ENCODE measurements around the gene TMEM116.
A peak's percentile ranks its signal among the peaks of the same experiment; 100 is the strongest.

Gene TMEM116

DNA sequence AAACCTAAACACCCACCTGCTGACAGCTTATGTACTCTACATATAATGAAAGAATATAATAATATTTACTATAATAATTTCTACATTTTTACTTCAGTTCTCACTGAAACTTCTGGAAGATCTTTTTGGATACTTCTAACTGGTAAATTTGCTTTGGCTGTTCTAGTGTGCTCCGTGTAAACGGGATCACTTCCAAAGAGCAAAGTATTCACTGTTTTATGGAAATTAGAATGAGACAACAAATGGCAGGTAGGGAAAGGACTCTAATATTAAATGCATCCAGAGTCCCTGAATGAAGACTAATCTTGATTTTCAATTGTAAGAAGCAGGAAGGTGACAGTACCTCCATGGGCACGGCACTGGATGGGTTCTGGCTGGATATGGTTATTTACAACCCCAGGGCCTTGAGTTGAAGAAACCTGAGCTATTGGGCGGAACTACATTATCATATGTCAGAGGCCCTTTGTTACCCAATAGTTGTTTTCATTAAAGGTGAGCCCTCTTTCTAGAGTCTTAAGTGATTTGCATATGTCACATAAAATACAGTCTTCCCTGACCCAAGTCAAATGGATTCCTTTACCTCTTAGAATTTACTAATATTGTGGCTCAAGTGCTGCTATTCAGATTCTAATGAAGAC lies 10.9 kb upstream of the TMEM116 start:
- WGBS, 2 experiments = 87 to 89% methylated on average over 4 of the region's 4 CpGs
- Histone ChIP-seq H3K9me3 (ENCODE audit: control insufficient read depth, low read length) (no peaks in the 10 kb centered on the region), H3K4me1 (ENCODE audit: control insufficient read depth, insufficient read depth, low read length) (no peaks in the 10 kb centered on the region), H3K27me3 (ENCODE audit: control insufficient read depth, insufficient read depth, low read length, poor library complexity, severe bottlenecking) (no peaks in the 10 kb centered on the region), H3K36me3 (ENCODE audit: control insufficient read depth, insufficient read depth, low read length) (peaks cover 18% of the 10 kb centered on the region), H3K27ac (ENCODE audit: insufficient read depth, low read depth, low read length, poor library complexity, severe bottlenecking) (no peak overlapping the region), H3K4me3 (ENCODE audit: insufficient read depth, low read depth, low read length) (no peak overlapping the region)

DNA sequence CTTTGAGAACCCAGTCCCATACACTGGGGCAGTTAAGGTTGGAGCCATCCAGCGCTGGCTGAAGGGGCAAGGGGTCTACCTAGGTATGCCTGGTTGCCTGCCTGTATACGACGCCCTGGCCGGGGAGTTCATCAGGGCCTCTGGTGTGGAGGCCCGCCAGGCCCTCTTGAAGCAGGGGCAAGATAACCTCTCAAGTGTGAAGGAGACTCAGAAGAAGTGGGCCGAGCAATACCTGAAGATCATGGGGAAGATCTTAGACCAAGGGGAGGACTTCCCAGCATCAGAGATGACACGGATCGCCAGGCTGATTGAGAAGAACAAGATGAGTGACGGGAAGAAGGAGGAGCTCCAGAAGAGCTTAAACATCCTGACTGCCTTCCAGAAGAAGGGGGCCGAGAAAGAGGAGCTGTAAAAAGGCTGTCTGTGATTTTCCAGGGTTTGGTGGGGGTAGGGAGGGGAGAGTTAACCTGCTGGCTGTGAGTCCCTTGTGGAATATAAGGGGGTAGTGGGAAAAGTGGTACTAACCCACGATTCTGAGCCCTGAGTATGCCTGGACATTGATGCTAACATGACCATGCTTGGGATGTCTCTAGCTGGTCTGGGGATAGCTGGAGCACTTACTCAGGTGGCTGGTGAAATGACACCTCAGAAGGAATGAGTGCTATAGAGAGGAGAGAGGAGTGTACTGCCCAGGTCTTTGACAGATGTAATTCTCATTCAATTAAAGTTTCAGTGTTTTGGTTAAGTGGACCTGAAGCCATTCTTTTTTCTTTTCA lies 9.5 kb upstream of the TMEM116 start:
- Histone ChIP-seq H3K36me3 (ENCODE audit: control insufficient read depth, insufficient read depth, low read length) (peaks cover 18% of the 10 kb centered on the region), H3K27me3 (ENCODE audit: control insufficient read depth, insufficient read depth, low read length, poor library complexity, severe bottlenecking) (no peaks in the 10 kb centered on the region), H3K27ac (ENCODE audit: insufficient read depth, low read depth, low read length, poor library complexity, severe bottlenecking) (no peak overlapping the region), H3K4me3 (ENCODE audit: insufficient read depth, low read depth, low read length) (no peak overlapping the region), H3K9me3 (ENCODE audit: control insufficient read depth, low read length) (no peaks in the 10 kb centered on the region), H3K4me1 (ENCODE audit: control insufficient read depth, insufficient read depth, low read length) (no peaks in the 10 kb centered on the region)
- 93 to 96% methylated on average over 11 of the region's 11 CpGs for whole genome bisulfite sequencing, 2 experiments

DNA sequence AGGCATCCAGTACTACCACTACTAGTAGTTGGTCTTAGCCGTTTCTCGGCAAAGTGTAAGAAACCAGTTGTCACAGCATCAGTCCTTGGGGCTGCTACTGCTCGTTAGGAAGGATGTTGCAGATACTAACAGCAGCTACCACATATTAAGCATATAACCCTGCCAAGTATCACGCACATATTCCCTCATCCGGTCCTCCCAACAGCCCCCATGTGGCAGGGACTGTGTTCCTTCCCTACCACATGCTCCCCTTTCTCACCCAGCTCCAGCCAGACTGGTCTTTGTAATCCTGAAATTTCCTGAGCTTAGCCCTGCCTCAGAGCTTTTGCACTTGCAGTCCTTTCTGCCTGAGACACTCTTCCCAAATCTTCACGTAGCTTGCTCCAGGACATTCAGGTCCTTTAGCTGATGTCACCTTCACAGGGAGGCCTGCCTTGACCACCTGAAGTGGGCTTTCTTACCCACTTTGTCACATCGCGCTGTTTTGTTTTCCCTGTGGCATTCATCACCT lies 8.0 kb upstream of the TMEM116 start:
- Histone ChIP-seq H3K4me3 (ENCODE audit: insufficient read depth, low read depth, low read length) (no peak overlapping the region), H3K27ac (ENCODE audit: insufficient read depth, low read depth, low read length, poor library complexity, severe bottlenecking) (no peak overlapping the region), H3K27me3 (ENCODE audit: control insufficient read depth, insufficient read depth, low read length, poor library complexity, severe bottlenecking) (no peaks in the 10 kb centered on the region), H3K9me3 (ENCODE audit: control insufficient read depth, low read length) (no peaks in the 10 kb centered on the region), H3K36me3 (ENCODE audit: control insufficient read depth, insufficient read depth, low read length) (peaks cover 18% of the 10 kb centered on the region), H3K4me1 (ENCODE audit: control insufficient read depth, insufficient read depth, low read length) (no peaks in the 10 kb centered on the region)
- 93 to 96% methylated on average over 6 to 8 of the region's 8 CpGs for WGBS, 2 experiments

DNA sequence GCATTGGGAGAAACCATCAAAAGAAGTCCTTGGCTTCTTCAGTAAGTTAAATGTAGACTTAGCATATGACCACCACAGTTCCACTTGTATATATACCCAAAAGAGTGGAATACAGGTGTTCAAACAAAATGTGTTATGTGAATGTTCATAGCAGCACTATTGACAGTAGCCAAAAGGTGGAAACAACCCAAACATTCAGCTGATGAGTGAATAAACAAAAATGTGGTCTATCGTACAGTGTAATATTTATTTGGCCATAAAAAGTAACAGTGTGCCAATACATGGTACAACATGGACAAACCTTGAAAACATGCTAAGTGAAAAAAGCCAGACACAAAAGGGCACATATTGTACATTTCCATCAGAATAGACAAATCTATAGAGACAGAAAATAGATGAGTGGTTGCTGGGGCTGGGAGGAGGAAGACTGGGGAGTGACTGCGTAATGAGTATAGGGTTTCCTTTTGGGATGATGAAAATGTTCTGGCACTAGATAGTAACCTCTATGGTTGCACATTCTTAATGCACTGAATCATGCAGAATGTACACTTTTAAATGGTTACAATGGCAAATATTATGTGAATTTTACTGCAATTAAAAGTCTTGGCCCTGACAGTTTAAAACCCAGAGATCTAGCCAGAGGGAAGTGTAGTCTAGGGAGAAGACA lies 5.7 kb upstream of the TMEM116 start:
- no peak overlapping the region for H3K4me3 ChIP-seq (ENCODE audit: insufficient read depth, low read depth, low read length)
- H3K27ac ChIP-seq (ENCODE audit: insufficient read depth, low read depth, low read length, poor library complexity, severe bottlenecking) = no peak overlapping the region
- H3K36me3 ChIP-seq (ENCODE audit: control insufficient read depth, insufficient read depth, low read length) = peaks cover 14% of the 10 kb centered on the region
- no peaks in the 10 kb centered on the region for H3K9me3 ChIP-seq (ENCODE audit: control insufficient read depth, low read length)
- no peaks in the 10 kb centered on the region for H3K27me3 ChIP-seq (ENCODE audit: control insufficient read depth, insufficient read depth, low read length, poor library complexity, severe bottlenecking)
- WGBS, 2 experiments = 96 to 97% methylated on average over 2 of the region's 2 CpGs
- H3K4me1 ChIP-seq (ENCODE audit: control insufficient read depth, insufficient read depth, low read length) = no peaks in the 10 kb centered on the region

DNA sequence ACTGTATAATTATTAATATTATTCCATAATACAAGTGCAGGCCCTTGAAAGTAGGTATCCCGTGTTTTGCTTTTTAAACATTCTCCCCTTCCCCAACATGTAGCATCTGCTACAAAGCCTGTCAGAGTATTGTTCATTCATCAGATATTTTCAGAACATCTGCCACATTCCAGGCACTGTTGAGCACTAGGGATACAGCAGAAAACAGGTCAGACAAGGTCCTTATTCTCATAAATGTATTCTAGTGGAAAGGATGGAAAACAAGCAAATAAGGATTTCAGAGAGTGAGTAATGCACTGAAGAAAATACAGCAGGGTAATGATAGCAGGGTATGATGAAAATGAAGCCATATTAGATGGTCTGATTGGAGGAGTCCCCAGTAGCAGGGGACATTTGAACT lies 4.1 kb upstream of the TMEM116 start:
- Histone ChIP-seq H3K27ac (ENCODE audit: insufficient read depth, low read depth, low read length, poor library complexity, severe bottlenecking) (no peak overlapping the region), H3K9me3 (ENCODE audit: control insufficient read depth, low read length) (no peaks in the 10 kb centered on the region), H3K4me3 (ENCODE audit: insufficient read depth, low read depth, low read length) (no peak overlapping the region), H3K27me3 (ENCODE audit: control insufficient read depth, insufficient read depth, low read length, poor library complexity, severe bottlenecking) (no peaks in the 10 kb centered on the region), H3K4me1 (ENCODE audit: control insufficient read depth, insufficient read depth, low read length) (no peaks in the 10 kb centered on the region), H3K36me3 (ENCODE audit: control insufficient read depth, insufficient read depth, low read length) (peaks cover 9% of the 10 kb centered on the region)
- WGBS, 2 experiments = 100% methylated on average over 1 of the region's 1 CpG

DNA sequence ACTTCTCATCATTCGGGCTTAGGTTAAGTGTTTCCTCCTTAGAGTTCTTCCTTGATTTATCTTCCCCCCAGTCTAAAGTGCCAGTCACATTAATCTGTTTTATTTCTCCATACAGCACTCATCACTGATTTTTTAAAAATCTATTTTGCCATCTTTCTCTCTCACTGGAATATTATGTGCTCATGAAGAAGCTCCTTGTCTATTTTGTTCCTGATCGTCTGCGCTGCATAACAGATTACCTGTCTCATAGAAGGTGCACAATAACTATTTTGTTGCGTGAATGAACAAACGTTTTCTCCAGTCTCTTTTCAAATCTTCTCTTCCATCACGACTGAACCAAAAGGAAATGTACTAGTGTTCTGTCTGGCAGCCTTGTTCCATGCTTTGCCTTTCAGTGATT lies 3.0 kb upstream of the TMEM116 start:
- Histone ChIP-seq H3K27me3 (ENCODE audit: control insufficient read depth, insufficient read depth, low read length, poor library complexity, severe bottlenecking) (no peaks in the 10 kb centered on the region), H3K4me1 (ENCODE audit: control insufficient read depth, insufficient read depth, low read length) (no peaks in the 10 kb centered on the region), H3K9me3 (ENCODE audit: control insufficient read depth, low read length) (no peaks in the 10 kb centered on the region), H3K36me3 (ENCODE audit: control insufficient read depth, insufficient read depth, low read length) (peaks cover 6% of the 10 kb centered on the region), H3K27ac (ENCODE audit: insufficient read depth, low read depth, low read length, poor library complexity, severe bottlenecking) (no peak overlapping the region), H3K4me3 (ENCODE audit: insufficient read depth, low read depth, low read length) (no peak overlapping the region)
- WGBS, 2 experiments = 95 to 99% methylated on average over 6 of the region's 6 CpGs

DNA sequence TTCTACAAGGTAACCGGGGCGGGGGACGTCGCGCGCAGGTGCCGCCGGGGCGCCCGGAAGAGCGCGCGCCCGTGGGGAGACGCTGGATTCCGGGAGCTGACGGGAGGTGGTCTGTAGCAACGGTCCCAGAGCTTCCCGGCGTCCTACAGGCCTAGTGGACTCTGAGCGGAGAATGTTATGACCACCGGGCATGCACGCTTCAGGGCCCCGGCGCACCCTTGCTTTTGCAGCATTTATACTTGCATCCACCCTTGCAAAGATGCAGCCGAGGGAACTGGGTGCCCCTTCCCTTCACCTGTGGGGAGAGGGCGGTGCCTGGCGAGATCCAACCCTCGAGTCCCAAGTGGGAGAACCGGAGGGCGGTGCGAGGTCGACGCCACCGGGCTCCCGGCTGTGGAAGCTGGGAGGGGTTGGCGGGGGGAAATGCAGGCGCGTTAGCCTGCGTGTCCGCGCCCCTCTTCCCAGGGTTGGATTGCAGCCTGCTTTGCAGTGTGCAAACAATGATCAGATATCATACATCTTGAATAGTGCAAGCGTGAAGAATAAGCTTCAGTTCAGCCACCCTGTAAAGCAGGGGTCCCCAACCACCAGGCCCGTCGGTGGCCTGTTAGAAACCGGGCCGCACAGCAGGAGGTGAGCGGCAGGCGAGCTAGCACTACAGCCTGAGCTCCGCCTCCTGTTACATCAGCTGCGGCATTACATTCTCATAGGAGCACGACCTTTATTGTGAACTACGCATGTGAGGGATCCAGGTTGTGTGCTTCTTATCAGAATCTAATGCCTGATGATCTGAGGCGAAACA lies 837 bp upstream of the TMEM116 start:
- Histone ChIP-seq H3K27me3 (ENCODE audit: control insufficient read depth, insufficient read depth, low read length, poor library complexity, severe bottlenecking) (no peaks in the 10 kb centered on the region), H3K4me1 (ENCODE audit: control insufficient read depth, insufficient read depth, low read length) (no peaks in the 10 kb centered on the region), H3K27ac (ENCODE audit: insufficient read depth, low read depth, low read length, poor library complexity, severe bottlenecking) (peak overlapping the region; percentile 92), H3K4me3 (ENCODE audit: insufficient read depth, low read depth, low read length) (peak overlapping the region; percentile 99), H3K9me3 (ENCODE audit: control insufficient read depth, low read length) (no peaks in the 10 kb centered on the region), H3K36me3 (ENCODE audit: control insufficient read depth, insufficient read depth, low read length) (peaks cover 4% of the 10 kb centered on the region)
- WGBS, 2 experiments = 1 to 2% methylated on average over 54 of the region's 54 CpGs

DNA sequence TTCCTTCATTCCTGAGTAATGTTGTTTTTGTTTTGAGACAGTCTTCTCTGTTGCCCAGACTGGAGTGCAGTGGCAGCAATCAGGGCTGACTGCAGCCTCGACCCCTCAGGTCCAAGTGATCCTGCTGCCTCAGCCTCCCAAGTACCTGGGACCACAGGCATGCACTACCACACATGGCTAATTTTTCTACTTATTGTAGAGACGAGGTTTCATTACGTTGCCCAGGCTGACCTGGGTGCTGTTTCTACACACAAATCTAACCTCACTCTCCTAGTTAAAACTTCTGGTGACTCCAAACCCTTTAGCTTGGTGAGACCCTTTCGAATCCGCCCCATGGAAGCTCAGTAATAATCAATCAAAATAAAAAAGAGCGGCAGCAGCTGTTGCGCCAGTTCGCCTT lies 1.3 kb downstream of the TMEM116 start:
- 93 to 94% methylated on average over 8 of the region's 8 CpGs for WGBS, 2 experiments
- peak overlapping the region; percentile 99 for H3K4me3 ChIP-seq (ENCODE audit: insufficient read depth, low read depth, low read length)
- H3K36me3 ChIP-seq (ENCODE audit: control insufficient read depth, insufficient read depth, low read length) = peaks cover 4% of the 10 kb centered on the region

DNA sequence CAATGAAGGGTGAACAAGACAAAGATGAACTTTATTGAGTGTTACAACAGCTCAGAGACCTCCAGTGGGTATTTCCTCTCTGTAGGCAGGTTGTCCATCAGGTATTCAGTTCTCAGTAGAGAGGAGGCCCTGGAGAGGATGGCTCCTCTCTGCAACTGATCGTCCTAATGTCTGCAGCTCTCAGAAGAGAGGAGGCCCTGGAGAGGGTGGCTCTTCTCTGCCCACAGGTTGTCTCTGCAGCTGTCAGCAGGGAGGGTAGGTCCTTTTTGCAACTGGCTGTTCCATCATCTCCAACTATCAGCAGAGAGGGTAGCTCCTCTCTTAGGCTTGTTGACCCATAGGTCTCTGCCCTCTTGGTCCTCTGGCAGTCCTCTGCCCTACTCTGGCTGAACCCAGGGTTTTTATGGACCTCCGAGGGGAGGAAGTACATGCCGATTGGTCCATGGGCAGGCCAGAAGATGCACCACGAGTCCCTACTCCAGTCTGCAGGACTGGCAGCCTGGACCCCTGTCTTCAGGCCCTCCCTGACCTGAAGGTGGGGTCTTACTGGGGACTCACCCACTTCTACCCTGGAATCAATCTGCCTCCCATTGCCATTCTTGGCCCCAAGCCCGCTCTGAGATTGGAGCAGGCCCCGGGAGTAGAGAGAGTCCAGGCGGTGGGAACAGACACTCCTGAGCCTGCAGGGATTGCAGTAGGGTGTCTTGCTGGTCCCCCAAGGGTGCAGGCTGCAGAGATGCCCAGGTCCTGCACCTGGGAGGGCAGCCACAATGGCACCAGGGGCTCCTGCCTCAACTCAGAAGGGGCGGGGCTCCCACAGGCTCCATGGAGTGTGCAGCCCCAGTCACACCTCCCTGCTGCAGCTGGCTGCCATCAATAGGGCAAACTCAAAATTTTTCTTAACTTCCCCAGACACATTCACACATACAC lies 2.3 kb downstream of the TMEM116 start:
- Histone ChIP-seq H3K27ac (ENCODE audit: insufficient read depth, low read depth, low read length, poor library complexity, severe bottlenecking) (no peak overlapping the region), H3K27me3 (ENCODE audit: control insufficient read depth, insufficient read depth, low read length, poor library complexity, severe bottlenecking) (no peaks in the 10 kb centered on the region), H3K9me3 (ENCODE audit: control insufficient read depth, low read length) (no peaks in the 10 kb centered on the region), H3K36me3 (ENCODE audit: control insufficient read depth, insufficient read depth, low read length) (peaks cover 4% of the 10 kb centered on the region), H3K4me3 (ENCODE audit: insufficient read depth, low read depth, low read length) (no peak overlapping the region), H3K4me1 (ENCODE audit: control insufficient read depth, insufficient read depth, low read length) (no peaks in the 10 kb centered on the region)
- 94 to 95% methylated on average over 8 of the region's 8 CpGs for whole genome bisulfite sequencing, 2 experiments

More for the DNA sequence above, 1.3 kb downstream of the TMEM116 start:
- Histone ChIP-seq H3K27me3 (ENCODE audit: control insufficient read depth, insufficient read depth, low read length, poor library complexity, severe bottlenecking) (no peaks in the 10 kb centered on the region), H3K27ac (ENCODE audit: insufficient read depth, low read depth, low read length, poor library complexity, severe bottlenecking) (no peak overlapping the region), H3K9me3 (ENCODE audit: control insufficient read depth, low read length) (no peaks in the 10 kb centered on the region), H3K4me1 (ENCODE audit: control insufficient read depth, insufficient read depth, low read length) (no peaks in the 10 kb centered on the region)
